Measurements from ENCODE around the gene AGO4.
A peak's percentile ranks its signal among the peaks of the same experiment; 100 is the strongest.
"Not testable (repeated sequence)": the region's sequence is repeated elsewhere in the genome, so short reads cannot be mapped to it uniquely, and the experiment has no call there.

The AGO4 gene

GRCh38 chr1:35807614-35808449 is at the start of gene AGO4:
Gene AGO4, plus strand, starts transcription at chr1:35808016. Its CDS starts 401 bp downstream, at chr1:35808417.
- peak; percentile 7 for DNase-seq (ENCODE audit: low read depth)

GRCh38 chr1:35762141-35762540 is 45.7 kb upstream of the AGO4 start:
- DNase-seq (ENCODE audit: low read depth) = no peak

- DNase-seq (ENCODE audit: low read depth) = no peak
These were observed 44.6 kb upstream of the AGO4 start for GRCh38 chr1:35763201-35763600.

GRCh38 chr1:35764283-35764682 is 43.5 kb upstream of the AGO4 start:
- DNase-seq (ENCODE audit: low read depth) = no peak

GRCh38 chr1:35768350-35769187 is 39.2 kb upstream of the AGO4 start:
- DNase-seq (ENCODE audit: low read depth) = no peak

GRCh38 chr1:35769188-35769758 is 38.5 kb upstream of the AGO4 start:
- peak; percentile 73 for DNase-seq (ENCODE audit: low read depth)

GRCh38 chr1:35773711-35774110 is 34.1 kb upstream of the AGO4 start:
- DNase-seq (ENCODE audit: low read depth) = no peak

- not testable (repeated sequence) for DNase-seq (ENCODE audit: low read depth)
These were observed 31.6 kb upstream of the AGO4 start for GRCh38 chr1:35776172-35776571.

GRCh38 chr1:35777109-35777508 is 30.7 kb upstream of the AGO4 start:
- DNase-seq (ENCODE audit: low read depth) = no peak

GRCh38 chr1:35783055-35783583 is 24.7 kb upstream of the AGO4 start:
- DNase-seq (ENCODE audit: low read depth) = no peak

- not testable (repeated sequence) for DNase-seq (ENCODE audit: low read depth)
These were observed 23.5 kb upstream of the AGO4 start for GRCh38 chr1:35784364-35784763.

- DNase-seq (ENCODE audit: low read depth) = no peak
These were observed 19.7 kb upstream of the AGO4 start for GRCh38 chr1:35788139-35788538.

- DNase-seq (ENCODE audit: low read depth) = no peak
These were observed 17.1 kb upstream of the AGO4 start for GRCh38 chr1:35790670-35791069.

GRCh38 chr1:35795295-35795694 is 12.5 kb upstream of the AGO4 start:
- DNase-seq (ENCODE audit: low read depth) = no peak

- DNase-seq (ENCODE audit: low read depth) = no peak
These were observed 10.4 kb upstream of the AGO4 start for GRCh38 chr1:35797380-35797779.

- not testable (repeated sequence) for DNase-seq (ENCODE audit: low read depth)
These were observed 9.8 kb upstream of the AGO4 start for GRCh38 chr1:35798019-35798418.

GRCh38 chr1:35800167-35800887 is 7.5 kb upstream of the AGO4 start:
- not testable (repeated sequence) for DNase-seq (ENCODE audit: low read depth)

GRCh38 chr1:35808450-35809113 is 766 bp downstream of the AGO4 start:
- no peak for DNase-seq (ENCODE audit: low read depth)

- no peak for DNase-seq (ENCODE audit: low read depth)
These were observed 1.6 kb downstream of the AGO4 start for GRCh38 chr1:35809114-35810095.

Measured in T-helper 22 cell (primary cell).